GM19324 (cell line): ENCODE results near the gene IL22RA2.
"Not testable (repeated sequence)": the region's sequence is repeated elsewhere in the genome, so short reads cannot be mapped to it uniquely, and the experiment has no call there.

Experiments used
- ATAC-seq: cut with Tn5 transposase; IDR thresholded peaks from one replicate; pipeline ENCODE4 v1.9.1; 2021; ENCODE audit warnings: mild to moderate bottlenecking, moderate library complexity; ENCODE audit not compliant: unreplicated experiment, low FRiP score

Gene IL22RA2, protein sequence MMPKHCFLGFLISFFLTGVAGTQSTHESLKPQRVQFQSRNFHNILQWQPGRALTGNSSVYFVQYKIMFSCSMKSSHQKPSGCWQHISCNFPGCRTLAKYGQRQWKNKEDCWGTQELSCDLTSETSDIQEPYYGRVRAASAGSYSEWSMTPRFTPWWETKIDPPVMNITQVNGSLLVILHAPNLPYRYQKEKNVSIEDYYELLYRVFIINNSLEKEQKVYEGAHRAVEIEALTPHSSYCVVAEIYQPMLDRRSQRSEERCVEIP

DNA sequence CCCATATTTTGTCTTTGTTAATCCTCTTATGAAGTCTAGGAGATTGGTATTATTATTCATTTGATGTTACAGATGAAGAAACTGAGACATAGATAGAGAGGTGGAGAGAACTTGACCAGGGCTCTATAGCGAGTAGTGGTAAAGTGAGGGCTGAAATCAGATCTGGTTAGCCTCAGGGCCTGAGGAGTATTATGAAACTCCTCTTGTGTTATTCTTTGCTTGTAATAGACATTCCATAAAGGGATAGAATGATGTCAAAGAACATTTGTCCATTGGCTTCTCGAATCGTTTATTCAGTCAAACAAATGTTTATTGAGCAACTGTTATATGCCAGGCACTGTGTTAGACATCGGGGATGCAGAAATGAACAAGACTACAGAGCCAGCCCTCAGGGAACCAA lies at the start of gene IL22RA2:
Gene IL22RA2, minus strand, starts transcription at position 144 of the 400 bp plus-strand sequence. CDS start 11,895 bp downstream, outside the sequence.
- no peak for ATAC-seq

DNA sequence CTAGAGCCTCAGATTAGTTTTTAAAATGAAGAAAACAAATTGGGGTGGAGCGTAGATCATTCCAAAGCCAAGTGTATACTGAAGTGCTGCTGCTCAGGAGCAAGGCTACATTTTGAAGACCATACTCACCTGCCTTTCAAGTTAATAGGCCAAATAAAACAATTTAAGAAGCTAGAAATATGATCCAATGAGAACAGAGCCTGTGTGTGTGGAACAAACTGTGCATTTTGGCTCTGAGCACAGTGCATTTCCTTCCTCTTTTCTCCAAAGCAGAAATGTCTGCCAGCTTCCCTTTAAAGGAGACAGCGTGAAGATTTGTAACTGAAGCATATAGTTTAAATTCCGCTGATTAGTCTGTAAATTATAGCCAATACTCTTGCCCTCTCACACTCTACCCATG lies 48.9 kb upstream of the IL22RA2 start:
- ATAC-seq = no peak

DNA sequence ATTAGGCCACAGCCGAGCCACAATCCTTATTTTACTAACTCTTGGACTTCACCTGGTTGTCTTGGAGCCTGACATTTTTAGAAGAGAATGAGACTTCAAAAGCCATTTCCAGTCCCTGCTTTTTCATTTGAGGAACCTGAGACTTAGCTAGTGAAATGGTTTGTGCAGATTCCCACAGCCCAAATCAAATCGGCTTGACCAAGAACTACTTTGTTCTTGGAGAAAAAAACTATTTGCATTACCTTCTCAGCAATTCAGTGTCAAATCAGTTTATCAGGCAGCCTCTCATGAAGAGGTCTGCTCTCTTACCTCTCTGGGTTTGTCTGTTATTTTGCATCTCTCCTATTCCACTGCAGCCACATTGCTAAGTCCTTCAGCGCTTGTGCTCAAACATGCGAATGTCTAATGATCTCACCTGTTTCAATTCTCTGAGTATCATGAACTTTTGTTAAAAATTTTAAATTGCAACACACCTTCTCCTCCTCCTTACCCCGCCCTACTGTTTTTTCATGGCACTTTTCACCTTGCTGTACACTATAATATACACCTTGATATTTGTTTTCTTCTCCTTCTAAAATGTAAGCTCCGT lies 46.3 kb upstream of the IL22RA2 start:
- ATAC-seq = no peak

DNA sequence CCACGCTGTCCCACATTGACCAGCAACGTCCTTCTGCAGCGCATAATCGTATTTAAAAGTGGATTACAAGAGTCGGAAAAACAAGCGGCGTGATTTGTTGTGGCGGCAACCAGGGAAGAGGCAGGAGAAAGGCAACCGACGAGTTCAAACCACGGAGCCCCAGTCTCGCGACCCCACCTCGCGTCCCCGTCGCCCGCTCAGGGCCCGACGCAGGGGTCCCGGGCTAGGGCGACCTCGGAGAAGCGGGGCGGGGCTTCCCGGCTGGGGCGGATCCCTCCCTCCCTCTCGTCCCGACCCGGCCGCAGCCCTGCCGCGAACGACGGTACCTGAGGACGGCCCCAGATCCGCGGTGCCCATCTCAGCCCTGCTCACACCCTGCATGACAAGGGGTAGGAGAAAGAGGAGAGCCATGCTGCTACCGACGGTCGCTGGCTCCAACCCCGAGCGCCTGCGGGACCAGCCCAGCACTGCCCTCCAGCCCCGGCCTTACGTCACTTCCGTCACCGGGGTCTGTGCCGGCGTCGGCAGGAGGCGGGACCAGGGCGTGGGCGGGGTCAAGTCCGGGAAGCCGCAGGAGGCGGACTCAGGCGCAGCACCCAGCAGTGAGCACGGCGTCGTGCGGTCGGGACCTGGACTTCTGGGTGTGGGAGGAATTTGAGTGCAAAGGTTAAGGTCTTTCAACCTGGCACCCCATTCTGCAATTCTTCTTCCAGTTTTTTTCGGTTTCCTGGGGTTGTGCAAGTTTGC lies 45.6 kb upstream of the IL22RA2 start, which contains the start of gene IFNGR1:
Gene IFNGR1, minus strand, starts transcription at position 469 of the 747 bp plus-strand sequence. Its CDS starts 58 bp downstream, at position 411.
- ATAC-seq = peak; percentile 99

DNA sequence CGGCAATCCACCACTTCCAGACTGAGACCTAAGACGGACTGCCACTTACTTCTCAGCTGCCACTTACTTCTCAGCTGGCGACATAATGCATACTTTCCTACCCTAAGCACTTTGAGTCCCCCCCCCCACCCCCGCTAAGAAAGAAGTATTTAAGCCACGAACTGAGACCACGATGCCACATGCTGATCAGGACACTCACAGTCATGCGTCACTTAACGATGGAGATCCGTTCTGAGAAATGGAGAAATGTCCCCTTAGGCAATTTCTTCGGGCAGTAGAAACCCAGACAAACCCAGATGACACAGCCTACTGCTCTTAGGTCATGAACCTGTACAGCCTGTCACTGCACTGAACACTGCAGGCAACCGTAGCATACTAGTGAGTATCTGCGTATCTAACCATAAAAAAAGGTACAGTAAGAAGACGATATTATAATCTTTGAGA lies 45.1 kb upstream of the IL22RA2 start:
- peak; percentile 37 for ATAC-seq

DNA sequence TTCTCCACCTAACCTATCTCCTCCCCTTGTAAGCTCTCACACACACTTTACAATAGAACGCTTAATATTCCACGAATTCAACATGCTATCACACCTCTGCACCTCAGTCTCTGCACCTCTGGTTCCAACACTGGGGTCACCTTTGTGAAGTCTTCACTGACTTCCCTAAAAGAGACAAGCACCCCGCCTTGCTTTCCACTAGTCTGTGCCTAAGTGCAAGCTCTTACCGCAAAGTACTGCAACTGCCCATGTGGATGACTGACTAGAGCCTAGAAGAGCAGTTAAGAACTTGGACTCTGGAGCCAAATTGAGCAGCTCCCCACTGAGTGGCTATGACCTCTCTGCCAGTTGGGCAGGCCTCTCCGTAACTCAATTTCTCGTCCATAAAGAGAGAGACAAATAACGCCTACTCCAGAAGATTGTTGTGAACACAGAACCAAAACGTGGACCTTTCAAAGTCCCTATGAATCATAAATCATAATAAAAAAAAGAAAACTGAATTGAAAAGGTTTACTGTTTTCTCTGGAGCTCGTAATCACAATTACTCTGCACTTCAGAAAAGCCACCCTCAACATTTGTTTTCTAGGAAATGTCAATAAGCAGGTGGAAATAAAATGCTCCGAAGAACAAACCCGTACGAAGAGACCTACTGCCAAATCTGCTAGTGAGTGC lies 44.5 kb upstream of the IL22RA2 start:
- ATAC-seq = no peak

DNA sequence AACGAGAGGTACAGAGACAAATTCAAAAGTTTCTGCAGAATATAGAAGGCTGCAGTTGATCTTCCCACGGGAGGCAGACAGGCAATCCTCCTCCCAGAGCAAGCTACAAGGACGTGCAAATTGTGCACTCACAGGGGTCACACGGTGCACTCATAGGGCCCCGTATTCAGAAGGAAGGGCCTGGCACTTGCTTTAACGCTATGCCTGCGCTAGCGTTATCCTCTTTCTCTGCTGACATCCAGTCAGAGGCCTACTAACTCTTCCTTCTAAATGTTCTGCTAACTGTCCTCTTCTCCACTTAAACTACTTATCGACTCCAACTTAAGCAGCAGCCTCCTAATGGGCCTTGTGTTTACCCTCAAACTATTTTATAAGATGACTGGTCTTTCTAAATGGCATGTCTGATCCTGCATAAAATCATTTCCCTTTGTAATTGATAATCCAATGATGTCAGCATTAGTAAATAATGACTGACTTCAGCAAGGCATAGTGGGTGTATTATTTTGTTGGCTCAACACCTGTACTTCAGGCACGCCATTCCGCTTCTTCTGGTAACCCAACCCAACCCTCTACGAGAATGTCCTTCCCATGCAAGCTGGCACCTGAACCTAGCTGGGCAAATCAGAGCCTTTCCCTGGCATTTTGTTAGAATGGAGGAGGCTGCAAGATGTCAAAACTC lies 43.6 kb upstream of the IL22RA2 start:
- no peak for ATAC-seq

DNA sequence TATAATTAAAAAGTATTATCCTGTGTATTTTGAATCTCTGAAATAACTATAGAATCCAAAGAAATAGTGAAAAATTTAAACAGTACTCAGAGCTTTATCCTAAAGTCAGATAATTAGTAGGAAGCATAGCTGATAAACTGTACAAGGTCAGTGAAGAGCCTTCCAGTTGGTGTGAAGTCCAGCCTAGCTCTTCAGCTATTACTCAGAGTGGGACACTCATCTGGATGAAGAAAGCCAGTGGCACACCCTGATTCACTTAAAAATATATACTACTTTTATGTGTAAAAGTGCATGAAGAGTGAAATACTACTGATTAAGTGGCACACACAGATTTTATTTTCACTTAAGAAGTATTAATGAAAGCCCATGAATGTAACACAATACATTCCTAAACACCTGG lies 42.7 kb upstream of the IL22RA2 start:
- no peak for ATAC-seq

DNA sequence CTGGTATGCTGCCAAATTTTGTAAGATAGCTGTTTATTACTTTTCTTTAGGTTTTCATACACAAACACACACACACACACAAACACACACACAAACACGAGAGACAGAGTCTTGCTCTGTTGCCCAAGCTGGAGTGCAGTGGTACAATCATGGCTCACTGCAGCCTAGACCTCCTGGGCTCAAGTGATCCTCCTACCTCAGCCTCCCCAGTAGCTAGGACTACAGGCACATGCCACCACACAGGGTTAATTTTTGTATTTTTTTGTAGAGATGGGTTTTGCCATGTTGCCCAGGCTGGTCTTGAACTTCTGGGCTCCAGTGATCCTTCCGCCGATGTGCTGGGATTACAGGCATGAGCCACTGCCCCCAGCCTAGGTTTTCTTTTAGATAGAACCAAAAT lies 42.2 kb upstream of the IL22RA2 start:
- ATAC-seq = not testable (repeated sequence)

DNA sequence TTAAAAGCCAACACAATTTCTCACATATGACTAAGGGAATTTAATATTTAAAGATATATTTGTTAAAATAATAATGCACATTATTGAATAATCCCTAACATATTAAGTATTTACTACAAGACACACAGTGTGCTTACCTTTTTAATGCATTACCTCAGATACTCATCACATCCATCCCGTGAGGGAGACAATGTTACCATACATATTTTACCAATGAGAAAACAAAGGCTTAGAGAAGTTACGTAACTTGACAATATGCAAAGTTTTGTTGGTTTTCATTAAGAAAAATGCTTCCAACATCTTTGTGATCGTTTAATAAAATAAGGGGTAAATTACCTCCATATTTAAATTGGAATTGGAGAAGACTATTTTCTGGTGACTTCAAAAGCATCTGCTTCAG lies 41.5 kb upstream of the IL22RA2 start:
- no peak for ATAC-seq

DNA sequence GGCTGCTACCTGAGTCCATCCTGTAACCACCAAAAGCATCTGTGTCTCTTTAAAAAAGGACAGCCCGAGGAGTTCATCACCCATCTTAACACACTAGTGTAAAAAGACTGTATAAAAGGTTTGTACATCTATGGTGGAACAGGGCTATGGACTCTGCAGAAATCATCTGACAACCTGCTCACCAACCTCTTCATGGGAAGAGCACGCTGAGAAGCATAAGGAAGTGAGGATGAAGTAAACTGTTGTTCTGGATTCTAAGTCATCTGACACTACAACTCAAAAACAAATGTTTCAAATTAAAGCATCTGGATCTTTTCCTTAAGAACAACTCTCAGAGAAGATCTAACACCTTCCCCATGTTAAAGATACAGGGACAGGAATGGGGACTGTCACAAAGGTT lies 40.4 kb upstream of the IL22RA2 start:
- ATAC-seq = no peak

DNA sequence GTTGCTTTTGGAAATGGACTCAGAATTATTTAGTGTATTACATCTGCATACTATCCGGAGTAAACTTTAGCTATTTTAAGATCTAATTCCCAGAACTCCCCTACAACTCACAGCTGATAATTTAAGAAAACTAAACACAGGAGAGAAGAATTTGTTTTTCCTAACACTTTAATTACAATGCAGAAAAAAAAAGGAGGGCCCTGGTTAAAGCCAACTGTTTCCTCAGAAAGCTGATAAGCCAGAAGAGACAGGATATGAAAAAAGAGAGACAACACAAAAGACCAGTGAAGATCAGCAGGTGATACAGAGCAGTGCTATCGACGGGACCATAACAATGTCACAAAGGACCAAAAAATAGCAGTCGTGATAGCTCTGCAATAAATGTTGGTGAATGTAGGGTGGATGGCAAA lies 39.9 kb upstream of the IL22RA2 start:
- ATAC-seq = no peak

DNA sequence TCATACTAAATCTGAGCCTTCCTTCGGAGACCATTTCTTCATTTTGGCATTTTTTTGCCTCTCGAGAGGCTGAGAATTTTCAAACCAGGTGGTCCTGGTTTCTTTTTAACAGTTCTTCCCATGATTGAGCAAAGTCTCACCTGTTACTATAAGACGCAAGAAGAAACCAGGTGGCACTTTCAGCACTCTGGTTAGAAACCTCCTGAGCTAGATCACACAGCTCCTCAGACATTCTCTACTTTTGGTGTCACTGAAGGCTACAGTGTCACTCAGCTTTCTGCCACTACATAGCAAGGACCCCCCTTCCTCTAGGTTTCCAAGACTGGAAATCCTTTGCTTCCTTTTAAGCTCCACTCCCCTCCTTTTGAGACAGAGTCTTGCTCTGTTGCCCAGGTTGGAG lies 38.5 kb upstream of the IL22RA2 start:
- no peak for ATAC-seq

DNA sequence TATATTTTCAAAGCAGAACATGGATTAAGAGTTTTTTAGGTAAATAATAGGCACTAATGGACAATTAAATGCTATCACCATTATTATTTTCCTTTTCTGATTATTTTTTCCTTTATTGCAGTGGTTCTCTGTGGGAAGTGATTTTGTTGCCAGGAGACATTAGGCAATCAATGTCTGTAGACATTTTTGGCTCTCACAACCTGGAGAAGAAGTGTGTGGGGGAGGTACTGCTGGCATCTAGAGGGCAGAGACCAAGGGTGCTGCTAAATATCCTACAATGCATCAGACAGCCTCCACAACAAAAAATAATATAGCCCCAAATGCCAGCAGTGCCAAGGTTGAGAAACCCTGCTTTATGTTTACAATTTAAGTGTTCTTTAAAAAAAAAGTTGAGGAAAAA lies 37.5 kb upstream of the IL22RA2 start:
- ATAC-seq = no peak

DNA sequence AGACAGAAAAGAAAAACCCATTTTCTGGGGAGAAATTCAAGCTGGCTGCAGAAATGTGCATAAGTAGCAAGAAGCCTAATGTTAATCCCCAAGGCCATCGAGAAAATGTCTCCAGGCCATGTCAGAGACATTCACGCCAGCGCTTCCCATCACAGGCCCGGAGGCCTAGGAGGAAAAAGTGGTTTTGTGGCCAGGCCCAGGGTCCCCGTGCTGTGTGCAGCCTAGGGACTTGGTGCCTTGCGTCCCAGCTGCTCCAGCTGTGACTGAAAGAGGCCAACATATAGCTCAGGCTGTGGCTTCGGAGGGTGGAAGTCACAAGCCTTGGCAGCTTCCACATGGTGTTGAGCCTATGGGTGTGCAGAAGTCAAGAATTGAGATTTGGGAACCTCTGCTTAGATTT lies 34.8 kb upstream of the IL22RA2 start:
- no peak for ATAC-seq

DNA sequence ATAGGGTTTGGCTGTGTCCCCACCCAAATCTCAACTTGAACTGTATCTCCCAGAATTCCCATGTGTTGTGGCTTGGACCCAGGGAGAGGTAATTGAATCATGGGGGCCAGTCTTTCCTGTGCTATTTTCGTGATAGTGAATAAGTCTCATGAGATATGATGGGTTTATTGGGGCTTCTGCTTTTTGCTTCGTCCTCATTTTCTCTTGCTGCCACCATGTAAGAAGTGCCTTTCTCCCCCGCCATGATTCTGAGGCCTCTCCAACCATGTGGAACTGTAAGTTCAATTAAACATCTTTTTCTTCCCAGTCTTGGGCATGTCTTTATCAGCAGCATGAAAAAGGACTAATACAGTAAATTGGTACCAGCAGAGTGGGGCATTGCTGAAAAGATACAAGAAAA lies 34.0 kb upstream of the IL22RA2 start:
- not testable (repeated sequence) for ATAC-seq

DNA sequence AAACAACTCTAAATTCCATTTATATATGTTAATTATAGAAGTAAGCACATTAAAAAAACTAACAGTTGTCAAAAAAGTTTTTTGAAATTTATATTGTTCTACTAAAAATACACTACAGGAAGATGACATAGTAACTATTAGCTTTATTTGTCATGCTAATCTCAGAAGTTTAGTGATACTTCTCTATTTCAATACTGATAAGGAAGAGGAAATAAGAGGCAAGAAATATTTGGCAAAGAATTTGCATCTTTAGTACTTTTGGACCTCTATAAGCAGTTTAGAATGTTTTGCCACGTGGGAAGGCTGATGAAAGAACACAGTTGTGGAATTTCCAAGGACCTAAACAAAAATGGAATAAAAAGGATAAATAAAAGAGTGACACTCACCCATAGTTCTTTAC lies 33.1 kb upstream of the IL22RA2 start:
- ATAC-seq = no peak

DNA sequence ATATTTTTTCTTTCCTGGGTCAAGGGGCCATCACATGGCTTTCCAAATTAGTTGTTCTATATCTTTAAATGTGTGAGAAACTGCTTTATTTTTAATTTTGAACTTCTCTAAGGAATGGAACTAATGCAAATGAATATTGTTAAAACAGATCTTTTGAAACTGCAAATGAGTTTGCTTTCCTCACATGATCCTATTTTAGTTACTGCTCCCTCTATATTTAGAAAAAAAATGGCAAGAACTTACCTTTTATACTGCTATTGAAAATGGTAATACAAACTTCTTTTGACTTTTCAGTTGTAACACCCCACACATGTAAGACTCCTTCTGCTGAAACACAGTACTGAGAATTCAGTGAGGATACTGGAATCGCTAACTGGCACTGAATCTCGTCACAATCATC lies 29.8 kb upstream of the IL22RA2 start:
- no peak for ATAC-seq

DNA sequence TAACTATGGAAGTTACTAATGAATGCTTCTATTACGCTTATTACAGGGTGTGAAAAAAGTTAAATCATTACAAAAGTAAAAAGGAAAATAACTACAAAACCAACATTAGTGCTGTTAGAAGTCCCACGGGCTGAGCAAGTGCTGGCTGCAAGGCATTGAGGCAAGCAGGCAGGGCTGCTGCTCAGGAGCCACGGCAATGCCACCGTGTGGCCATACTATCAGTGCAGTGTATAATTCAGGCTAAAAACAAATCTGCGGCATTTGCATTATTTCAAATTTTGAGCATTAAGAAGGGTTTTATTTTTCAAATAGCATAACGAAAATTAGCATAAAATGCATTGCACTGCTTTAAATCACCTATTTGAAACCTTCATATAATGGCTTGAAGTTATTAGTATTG lies 28.6 kb upstream of the IL22RA2 start:
- peak; percentile 87 for ATAC-seq

DNA sequence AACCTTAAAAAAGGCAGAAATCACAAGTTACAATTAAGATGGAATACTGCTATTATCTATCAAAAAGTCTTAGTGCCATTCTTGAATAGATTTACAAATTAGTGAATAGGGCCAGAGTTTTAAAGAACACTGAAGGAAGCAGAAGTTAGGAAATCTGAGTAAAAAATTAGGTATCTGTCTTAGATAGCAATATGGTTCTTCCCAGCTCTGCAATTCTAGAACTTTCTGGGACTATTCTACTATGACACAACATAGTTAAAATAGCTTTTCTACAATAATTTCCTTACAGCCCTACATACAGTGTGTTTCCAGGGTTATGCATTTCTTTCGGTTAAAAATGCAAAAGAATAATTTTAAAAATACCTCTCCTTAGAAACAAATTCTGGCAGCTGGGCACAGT lies 27.6 kb upstream of the IL22RA2 start:
- ATAC-seq = no peak
